Stimulated activated CD4-positive, alpha-beta T cell treated with anti-CD3 and anti-CD28 coated beads, Interleukin-1b, Interleukin-23, amount 100 ng/mL, for 4 hours (primary cell): ENCODE measurements around the gene TBX15.

ENCODE experiments used
- DNase-seq, 2 donors: peaks; one replicate each; pipeline ENCODE4 v3.0.0-alpha.2; 2020; ENCODE audit warnings: low read depth in 2 of 2

TBX15 gene

GRCh38 chr1:118985640-118986554 is 2.2 kb downstream of the TBX15 start:
- no peak for DNase-seq

DNA sequence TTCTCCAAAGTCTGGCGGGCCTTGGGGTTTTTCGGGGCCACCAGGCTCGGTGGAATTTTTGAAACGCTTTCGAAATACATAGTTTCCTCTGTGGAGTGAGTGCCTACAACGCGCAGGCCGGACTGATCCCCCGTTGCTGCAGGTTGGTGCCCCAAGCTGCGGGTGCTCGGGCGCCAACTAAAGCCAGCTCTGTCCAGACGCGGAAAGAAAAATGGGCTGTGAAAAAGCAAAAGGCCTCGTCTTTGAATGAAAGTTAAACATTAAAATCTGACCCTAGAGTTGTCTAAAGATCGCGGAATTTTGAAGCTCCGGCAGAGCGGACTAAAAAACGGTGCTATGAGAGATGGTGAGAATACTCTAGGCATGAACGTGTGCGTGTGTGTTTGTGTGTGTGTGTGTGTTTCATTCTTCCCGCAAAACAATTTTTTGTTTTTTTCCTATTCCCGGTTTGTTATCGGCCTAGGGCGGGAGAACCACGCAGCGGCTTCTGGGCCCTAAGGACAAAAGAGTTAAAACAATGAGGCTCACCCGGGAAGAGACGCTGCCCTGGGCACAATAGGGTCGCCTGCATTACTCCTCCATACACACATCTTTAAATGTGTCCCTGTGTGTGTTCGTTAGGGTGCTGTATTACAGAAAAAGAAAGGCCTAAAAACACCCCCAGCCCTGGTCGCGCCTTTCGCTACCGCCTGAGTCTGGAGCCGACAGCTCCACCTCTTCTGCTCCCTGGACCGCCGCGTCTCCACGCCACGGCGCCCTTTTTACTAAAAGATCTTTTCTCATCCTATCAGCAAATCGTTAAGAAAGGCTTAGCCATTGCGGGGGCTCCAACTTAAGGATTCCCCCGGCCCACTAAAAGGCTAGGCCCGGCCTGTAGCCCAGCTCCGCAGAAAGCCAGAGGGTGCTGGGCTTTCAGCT is 3.2 kb downstream of the TBX15 start:
- no peak for DNase-seq

DNA sequence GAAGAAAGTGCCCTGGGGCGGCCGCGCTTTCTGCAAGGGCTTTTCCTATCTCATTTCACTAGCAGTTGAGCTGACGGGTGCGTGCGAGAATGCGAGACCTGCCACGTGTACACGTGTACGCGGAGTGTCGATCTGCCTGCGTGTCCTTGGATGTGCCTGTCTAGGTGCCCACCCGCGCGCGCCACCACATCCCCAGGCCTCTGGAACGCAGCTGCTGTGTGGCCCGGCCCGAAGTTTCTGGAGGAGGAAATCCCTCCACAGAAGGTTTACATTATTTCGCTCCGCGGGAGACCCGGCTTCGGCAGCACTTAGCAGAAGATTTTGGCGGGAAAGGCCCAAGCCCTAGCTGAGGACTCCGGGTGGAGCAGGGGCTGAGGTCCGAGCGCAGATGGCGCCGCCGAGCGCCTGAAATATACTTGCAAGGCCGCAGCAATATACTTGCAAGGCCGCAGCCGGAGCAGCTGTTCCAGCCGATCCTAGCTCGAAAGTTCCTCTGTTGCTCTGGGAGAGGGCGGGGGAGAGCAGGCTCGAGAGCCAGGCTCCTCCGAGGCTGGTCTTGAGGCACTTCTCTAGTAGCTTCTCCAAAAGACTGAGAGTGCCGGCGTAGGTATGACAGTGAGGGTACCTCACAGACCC is 3.9 kb downstream of the TBX15 start:
- no peak for DNase-seq

- no peak for DNase-seq
Observed at GRCh38 chr1:118983558-118984041, 4.5 kb downstream of the TBX15 start.

DNA sequence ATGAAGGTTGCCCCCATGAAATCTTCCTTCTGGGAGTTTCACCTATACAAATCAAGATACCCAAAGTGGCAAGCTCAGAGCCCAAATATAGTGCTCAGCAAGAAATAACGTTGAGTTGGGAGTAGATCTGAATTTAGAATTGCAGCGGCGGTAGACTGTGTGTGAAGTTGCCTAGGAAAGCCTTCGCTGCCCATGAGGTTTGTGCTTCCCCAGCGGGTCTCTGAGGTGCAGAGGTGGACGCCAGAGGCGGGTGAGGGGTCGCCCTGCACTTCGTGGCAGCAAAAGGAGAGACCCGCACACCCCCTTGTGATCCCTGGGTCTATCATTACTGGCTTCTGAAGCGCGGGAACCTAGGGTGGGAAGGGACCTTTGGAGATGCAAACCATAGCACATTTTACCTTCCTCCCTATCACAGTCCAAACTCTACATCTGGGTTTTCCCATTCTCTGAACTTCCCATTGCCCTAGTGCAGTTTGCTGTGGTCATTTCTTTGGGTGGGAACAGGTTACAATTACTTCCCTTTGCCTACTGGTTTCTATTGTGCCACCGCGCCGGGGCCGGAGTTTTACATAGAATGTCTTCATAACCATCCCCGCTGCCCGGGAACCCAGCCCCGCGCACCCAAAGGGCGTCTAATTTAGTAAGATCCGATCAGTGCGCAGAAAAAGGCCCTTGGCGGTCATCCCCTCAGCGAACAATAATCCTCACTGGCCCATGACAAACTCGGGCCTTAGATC is 5.2 kb downstream of the TBX15 start:
- no peak for DNase-seq

- no peak for DNase-seq
Observed at GRCh38 chr1:118982266-118982665, 5.9 kb downstream of the TBX15 start.

- DNase-seq: no peak
Observed at GRCh38 chr1:118981436-118981835, 6.7 kb downstream of the TBX15 start.

DNA sequence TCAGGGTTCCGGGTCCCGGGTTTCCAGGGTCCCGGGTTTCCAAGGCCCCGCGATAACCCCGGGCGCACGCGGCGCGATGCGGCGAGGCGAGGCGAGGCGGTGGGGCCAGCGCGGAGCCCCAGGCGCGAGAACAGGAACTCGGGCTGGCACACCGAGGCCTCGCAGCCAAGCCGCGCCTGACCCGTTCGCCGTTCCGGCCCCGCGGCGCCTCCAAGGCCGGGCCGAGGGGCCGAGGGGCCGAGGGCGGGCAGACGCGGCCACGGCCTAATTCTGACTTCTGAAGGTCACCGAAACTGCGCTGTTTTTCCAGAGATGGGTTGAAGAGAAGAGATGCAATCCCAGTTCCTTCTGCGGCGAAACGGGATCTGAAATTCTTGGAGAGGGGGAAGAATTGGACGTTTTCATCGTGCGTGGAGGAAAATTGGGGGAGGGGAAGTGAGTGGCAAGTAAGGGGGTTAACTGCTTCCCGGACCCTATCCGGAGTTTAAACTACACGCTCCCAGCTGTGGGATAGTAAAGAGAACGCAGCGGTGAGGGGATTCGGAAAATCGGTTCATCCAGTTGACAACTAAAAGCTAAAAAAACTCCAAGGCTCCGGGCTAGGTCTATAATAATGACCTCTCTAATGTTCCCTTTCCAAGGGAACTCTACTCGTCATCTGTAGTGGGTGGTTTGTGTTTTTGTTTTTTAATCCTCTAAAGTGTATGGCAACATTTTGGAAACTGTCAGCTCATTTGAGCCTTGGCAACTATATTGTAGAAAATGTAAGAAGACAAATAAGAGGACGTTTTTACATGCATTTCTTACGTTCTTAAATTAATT is 8.2 kb downstream of the TBX15 start:
- no peak for DNase-seq

DNA sequence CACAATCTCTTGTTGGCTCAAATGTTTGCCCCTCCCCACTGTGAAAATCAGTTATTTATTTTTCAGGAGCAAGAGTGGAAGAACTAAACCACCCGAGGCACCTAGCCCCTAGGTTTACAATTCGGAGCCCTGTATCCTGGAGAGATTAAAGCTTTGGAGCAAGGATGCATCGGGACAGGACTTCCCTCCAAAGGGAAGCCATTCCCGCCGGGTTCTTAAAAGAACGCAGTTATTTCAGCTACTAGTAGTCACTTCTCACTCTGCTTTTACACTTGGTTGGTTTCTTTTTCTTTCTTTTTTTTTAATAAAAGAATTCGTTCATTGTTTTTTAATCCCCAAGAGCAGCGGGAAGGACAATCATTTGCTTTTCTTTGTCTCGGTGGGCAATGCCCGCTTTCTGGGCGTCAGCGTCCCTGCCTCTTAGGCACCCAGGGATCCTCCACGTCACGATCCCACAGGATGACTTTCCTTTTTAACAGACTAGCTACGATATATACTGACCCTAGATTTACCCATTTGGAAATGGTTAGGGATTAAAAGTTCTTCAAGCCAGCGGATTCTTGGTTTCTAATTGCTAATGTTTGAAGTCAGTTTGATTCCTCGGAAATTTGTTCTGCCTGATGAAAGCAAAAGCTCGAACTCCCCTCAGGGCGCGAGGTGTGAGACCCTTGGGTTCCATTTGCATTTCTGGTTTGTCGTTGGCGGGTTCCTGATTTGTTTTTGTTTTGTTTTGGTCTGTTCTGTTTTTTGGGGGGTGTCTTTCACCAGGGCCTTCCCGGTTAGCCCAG is 9.0 kb downstream of the TBX15 start:
- DNase-seq: no peak

- no peak for DNase-seq
Observed at GRCh38 chr1:118977600-118977999, 10.5 kb downstream of the TBX15 start.

GRCh38 chr1:118974661-118975060 is 13.5 kb downstream of the TBX15 start:
- no peak for DNase-seq

DNA sequence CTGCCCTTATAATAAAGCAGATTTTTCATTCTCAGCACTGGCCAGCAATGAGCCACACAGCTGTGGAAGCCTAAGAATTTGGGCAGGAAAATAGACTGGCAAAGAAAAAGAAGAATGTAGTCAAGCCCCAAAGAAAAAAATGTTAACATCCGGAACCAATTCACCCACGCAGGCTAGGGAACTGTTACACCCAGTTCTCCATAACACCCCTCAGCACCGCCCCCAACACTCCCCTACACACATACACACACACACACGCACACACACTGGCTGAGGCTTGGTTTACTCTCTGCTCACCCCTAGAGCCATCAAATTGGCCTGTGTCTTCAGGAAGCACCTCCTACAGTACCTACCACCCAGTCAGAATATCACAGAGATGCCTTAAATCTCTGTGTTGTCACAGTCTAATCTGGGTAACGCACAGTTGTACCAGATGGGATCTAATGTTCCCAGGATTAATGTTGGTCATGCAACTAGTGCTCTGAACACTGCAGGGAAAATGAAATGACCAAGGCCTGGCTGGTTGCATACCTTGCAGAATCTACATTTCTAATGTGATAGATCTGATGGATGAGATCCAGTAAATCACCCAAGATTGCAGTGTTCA is 14.5 kb downstream of the TBX15 start:
- DNase-seq: no peak

DNA sequence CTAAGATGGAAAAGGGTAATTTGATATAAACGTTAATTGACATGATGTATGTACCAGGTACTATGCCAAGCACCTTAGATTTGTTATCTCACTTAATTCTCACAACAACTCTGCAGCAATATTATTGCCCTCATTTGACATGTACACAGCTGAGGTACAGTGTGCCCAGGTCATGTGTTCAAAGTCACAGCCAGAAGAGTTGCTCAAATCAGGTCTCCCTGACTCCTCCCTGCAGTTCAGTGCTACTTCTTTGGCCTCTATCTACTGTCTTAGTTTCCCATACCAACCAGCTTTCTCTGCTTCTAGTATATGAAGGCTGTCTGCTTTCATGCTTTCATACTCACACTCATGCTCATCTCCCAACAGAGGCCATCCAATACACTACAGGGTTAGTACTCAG is 15.1 kb downstream of the TBX15 start:
- DNase-seq: no peak

DNA sequence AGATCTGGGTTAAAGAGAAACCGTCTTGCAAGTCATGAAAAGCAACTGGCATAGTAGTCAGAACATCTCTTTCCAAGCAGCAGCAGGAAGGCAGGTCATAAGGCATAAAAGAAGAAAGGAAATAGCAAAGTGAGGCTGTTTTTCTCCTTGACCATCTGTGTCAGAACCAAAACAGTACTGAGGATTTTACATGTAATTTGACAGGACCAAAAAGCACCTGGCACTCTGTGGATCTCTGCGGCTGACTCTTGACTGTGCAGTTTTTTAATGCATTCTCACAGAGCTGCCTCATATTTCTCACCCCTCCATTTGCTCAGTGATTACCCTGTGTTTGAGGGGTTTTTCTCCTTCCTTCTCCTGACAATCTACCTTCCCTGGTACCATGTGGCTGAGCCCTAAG is 17.7 kb downstream of the TBX15 start:
- no peak for DNase-seq

DNA sequence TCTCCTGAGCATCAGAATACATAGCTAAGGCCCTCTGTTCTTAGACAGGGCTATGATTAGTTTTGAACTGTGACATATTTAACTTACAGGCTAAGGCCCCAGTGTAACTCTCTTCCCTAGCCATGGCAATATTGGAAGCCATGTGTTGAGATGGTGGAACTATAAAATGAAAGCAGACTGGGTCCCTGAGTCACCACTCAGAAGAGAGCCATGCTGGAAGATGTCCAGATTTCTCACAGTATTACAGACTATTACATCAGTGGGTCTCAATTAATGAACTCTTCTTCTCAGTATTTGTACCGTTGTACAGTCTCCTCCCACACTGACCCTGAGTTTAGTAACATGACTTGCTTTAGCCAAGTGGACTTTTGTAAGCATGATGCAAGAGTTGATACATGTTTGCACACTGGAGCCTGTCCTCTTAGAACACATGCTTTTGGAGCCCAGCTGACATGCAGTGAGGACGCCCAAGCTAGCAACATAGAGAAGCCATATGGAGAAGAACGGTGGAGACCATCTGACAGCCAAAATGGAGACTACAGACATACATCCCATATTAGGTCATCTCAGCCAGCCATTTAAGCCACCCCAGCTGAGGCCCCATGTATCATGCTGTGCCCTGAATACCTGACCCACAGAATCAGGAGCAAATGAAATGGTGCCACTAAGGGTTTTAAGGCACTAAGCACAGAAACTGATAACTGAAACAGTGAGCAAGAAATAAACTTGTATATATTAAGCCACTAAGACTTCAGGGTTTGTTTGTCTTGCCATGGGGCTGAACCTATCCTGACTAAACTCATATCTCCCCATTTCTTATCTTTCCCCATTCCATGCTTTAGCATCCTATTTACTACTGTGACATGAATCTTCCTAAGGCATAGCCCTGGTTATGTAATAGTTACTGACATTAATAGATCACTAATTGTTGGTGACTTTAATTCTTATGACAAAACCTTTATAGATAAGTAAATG is 24.4 kb downstream of the TBX15 start:
- no peak for DNase-seq

DNA sequence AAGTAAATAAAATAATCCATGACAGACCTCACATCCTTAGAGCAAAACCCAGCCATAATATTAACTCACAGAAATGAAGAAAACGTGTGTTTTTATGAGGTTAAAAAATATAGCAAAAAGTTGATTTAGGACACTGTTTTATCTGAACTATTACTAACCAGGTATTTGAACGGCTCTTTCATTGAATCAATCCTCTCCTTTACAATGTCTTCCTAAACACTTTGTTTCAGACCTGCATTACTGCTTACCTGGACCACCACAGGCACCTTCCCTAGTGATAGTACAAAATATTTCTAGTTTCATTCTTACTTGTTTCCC is 25.0 kb downstream of the TBX15 start:
- no peak for DNase-seq

DNA sequence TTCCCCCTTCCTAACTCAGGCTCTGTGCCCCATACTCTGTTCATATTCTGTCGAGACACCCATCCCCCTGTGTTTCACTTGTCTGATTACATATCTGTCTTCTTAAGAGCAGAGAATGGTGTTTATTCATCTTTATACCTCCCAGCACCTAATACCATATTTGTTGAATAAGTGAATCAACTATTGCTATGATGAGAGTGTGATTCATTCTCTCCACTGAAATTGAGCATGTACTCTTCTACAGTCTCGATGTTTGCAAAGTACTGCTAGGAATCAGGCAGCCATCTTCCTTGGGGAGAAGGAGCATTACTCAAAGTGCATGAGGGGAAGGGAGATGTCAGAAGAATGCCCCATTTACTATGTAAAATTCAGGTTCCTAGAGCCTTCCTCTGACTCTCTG is 27.0 kb downstream of the TBX15 start:
- no peak for DNase-seq

- no peak for DNase-seq
Observed at GRCh38 chr1:118960567-118961136, 27.5 kb downstream of the TBX15 start.
